ENCODE data around the gene SMARCD1. TPM values are rescaled to one million over a fixed set of nuclear protein-coding genes. Genes with fewer than 3 reads are reported as not detected.

Gene SMARCD1
- total RNA-seq, 1 donor from 2014 or later, result 160 TPM

GRCh38 chr12:50111395-50111692 lies 26.2 kb downstream of the SMARCD1 start:
- no peak for TF ChIP-seq CTCF (IDR thresholded peaks at IDR 0.05; ENCODE audit: unreplicated experiment)
- Mint-ChIP-seq H3K4me3 (ENCODE audit: low read depth) (peak overlapping the region; percentile 99), H3K27me3 (no peaks in the 10 kb centered on the region), H3K27ac (no peak overlapping the region), H3K36me3 (ENCODE audit: insufficient read depth) (peaks cover 2% of the 10 kb centered on the region), H3K4me1 (ENCODE audit: low read depth) (peaks cover 16% of the 10 kb centered on the region), H3K9me3 (ENCODE audit: low read depth) (no peaks in the 10 kb centered on the region)
- no peak for DNase-seq (ENCODE audit: low spot score, unreplicated experiment)

- Mint-ChIP-seq H3K36me3 (ENCODE audit: insufficient read depth) (peaks cover 2% of the 10 kb centered on the region), H3K27ac (peak within 1 kb of the TSS; percentile 95), H3K9me3 (ENCODE audit: low read depth) (no peaks in the 10 kb centered on the region), H3K27me3 (no peaks in the 10 kb centered on the region), H3K4me3 (ENCODE audit: low read depth) (peak within 1 kb of the TSS; percentile 99), H3K4me1 (ENCODE audit: low read depth) (peaks cover 16% of the 10 kb centered on the region)
- TF ChIP-seq CTCF (IDR thresholded peaks at IDR 0.05; ENCODE audit: unreplicated experiment), result peak; percentile 94
- peak; percentile 99 for DNase-seq (ENCODE audit: low spot score, unreplicated experiment)
Observed at GRCh38 chr12:50111693-50112455, 26.7 kb downstream of the SMARCD1 start, which contains the start of gene COX14. Gene COX14, plus strand, starts transcription at chr12:50112236. Its CDS starts 7,808 bp downstream, at chr12:50120044.

GRCh38 chr12:50112456-50113218 lies 27.5 kb downstream of the SMARCD1 start:
- peak overlapping the region; percentile 95 for H3K27ac Mint-ChIP-seq
- H3K4me1 Mint-ChIP-seq (ENCODE audit: low read depth), result peaks cover 16% of the 10 kb centered on the region
- H3K9me3 Mint-ChIP-seq (ENCODE audit: low read depth), result no peaks in the 10 kb centered on the region
- H3K36me3 Mint-ChIP-seq (ENCODE audit: insufficient read depth), result peaks cover 3% of the 10 kb centered on the region
- no peaks in the 10 kb centered on the region for H3K27me3 Mint-ChIP-seq
- no peak for TF ChIP-seq CTCF (IDR thresholded peaks at IDR 0.05; ENCODE audit: unreplicated experiment)
- DNase-seq (ENCODE audit: low spot score, unreplicated experiment), result no peak
- H3K4me3 Mint-ChIP-seq (ENCODE audit: low read depth), result peak overlapping the region; percentile 99

GRCh38 chr12:50117057-50117622 lies 32.0 kb downstream of the SMARCD1 start:
- no peak for TF ChIP-seq CTCF (IDR thresholded peaks at IDR 0.05; ENCODE audit: unreplicated experiment)
- Mint-ChIP-seq H3K36me3 (ENCODE audit: insufficient read depth) (peaks cover 4% of the 10 kb centered on the region), H3K27ac (no peak overlapping the region), H3K9me3 (ENCODE audit: low read depth) (no peaks in the 10 kb centered on the region), H3K4me1 (ENCODE audit: low read depth) (peaks cover 10% of the 10 kb centered on the region), H3K27me3 (no peaks in the 10 kb centered on the region), H3K4me3 (ENCODE audit: low read depth) (no peak overlapping the region)
- DNase-seq (ENCODE audit: low spot score, unreplicated experiment), result no peak

- Mint-ChIP-seq H3K4me3 (ENCODE audit: low read depth) (no peak overlapping the region), H3K36me3 (ENCODE audit: insufficient read depth) (peaks cover 10% of the 10 kb centered on the region), H3K4me1 (ENCODE audit: low read depth) (peaks cover 3% of the 10 kb centered on the region), H3K27ac (no peak overlapping the region), H3K9me3 (ENCODE audit: low read depth) (no peaks in the 10 kb centered on the region), H3K27me3 (no peaks in the 10 kb centered on the region)
- DNase-seq (ENCODE audit: low spot score, unreplicated experiment), result no peak
- TF ChIP-seq CTCF (IDR thresholded peaks at IDR 0.05; ENCODE audit: unreplicated experiment), result no peak
Observed at GRCh38 chr12:50119387-50119786, 34.2 kb downstream of the SMARCD1 start.

Measured in progenitor cell of endocrine pancreas (in vitro differentiated cells).